Panc1 (cell line): ENCODE results near the gene MAPK11. TPM values are rescaled to one million over a fixed set of nuclear protein-coding genes. Genes with fewer than 3 reads are reported as not detected.

Experiments used
- ATAC-seq: fragments of 200-7000 bp; cut with Tn5 transposase; 2 replicates; pipeline ENCODE4 v1.9.1; 2020; ENCODE audit warnings: mild to moderate bottlenecking, moderate library complexity
- BruUV-seq: library from RNA; stranded (reverse); fragments of 400-500 nt; replicated peaks from 2 replicates; lab custom pipeline; 2021; lab: Mats Ljungman, UMichigan
- CTCF ChIA-PET: fragments of 300-600 bp; sonication (Branson Sonifier 250); formaldehyde crosslinking; loops from one replicate; lab custom pipeline; 2022; ENCODE audit warnings: antibody characterized with exemption; lab: Charles Lee
- POLR2A ChIA-PET: fragments of 300-600 bp; sonication (Branson Sonifier 250); formaldehyde crosslinking; loops from one replicate; lab custom pipeline; 2022; ENCODE audit warnings: antibody characterized with exemption; lab: Charles Lee
- DNase-seq: peaks from one replicate; pipeline ENCODE4 v3.0.0-alpha.2; 2010; ENCODE audit warnings: low read depth, low spot score
- H3K27ac ChIP-seq: 2 replicates; pipeline ENCODE4 v1.5.1; 2011; ENCODE audit warnings: mild to moderate bottlenecking, low read length, inconsistent platforms
- H3K27me3 ChIP-seq: fragments of 200-500 bp; sonication (Bioruptor generic); 2 replicates; pipeline ENCODE4 v1.6.0; 2014; ENCODE audit warnings: low read length, inconsistent platforms; ENCODE audit not compliant: control insufficient read depth, insufficient read depth
- H3K36me3 ChIP-seq: fragments of 200-500 bp; sonication (Bioruptor generic); 2 replicates; pipeline ENCODE4 v1.5.1; 2014; ENCODE audit warnings: inconsistent platforms, mild to moderate bottlenecking, low read length, moderate library complexity; ENCODE audit not compliant: control insufficient read depth, insufficient read depth
- H3K4me1 ChIP-seq: 2 replicates; pipeline ENCODE4 v1.5.1; 2011; ENCODE audit warnings: inconsistent platforms, mild to moderate bottlenecking, low read length, moderate library complexity; ENCODE audit not compliant: control insufficient read depth, insufficient read depth
- H3K4me3 ChIP-seq, 2 experiments: 2 replicates each; pipeline ENCODE4 v1.5.1; 2011 to 2012; ENCODE audit warnings: low read depth in 2 of 2, low read length in 2 of 2, mild to moderate bottlenecking in 2 of 2, inconsistent platforms in 1 of 2, moderate library complexity in 1 of 2
- H3K9me3 ChIP-seq: fragments of 200-500 bp; sonication (Bioruptor generic); 2 replicates; pipeline ENCODE4 v1.5.1; 2014; ENCODE audit warnings: low read depth, mild to moderate bottlenecking, inconsistent platforms, low read length, moderate library complexity; ENCODE audit not compliant: control insufficient read depth, insufficient read depth
- CTCF ChIP-seq: fragments of 450-650 bp; IDR thresholded peaks from 2 replicates; pipeline ENCODE4 v1.5.1; 2017; ENCODE audit warnings: mild to moderate bottlenecking
- POLR2AphosphoS5 ChIP-seq: IDR thresholded peaks from 2 replicates; pipeline ENCODE4 v1.6.1; 2012; ENCODE audit warnings: mild to moderate bottlenecking, low read depth, low read length, moderate library complexity
- REST ChIP-seq, 2 experiments: IDR thresholded peaks; 2 replicates each; pipeline ENCODE4 v1.6.1; 2011 to 2012; ENCODE audit warnings: low read depth in 2 of 2, control low read depth in 1 of 2, low read length in 1 of 2, mild to moderate bottlenecking in 1 of 2, moderate library complexity in 1 of 2; ENCODE audit not compliant: insufficient read depth in 1 of 2
- SIN3A ChIP-seq: IDR thresholded peaks from 2 replicates; pipeline ENCODE4 v1.6.1; 2012; ENCODE audit warnings: low read depth, mild to moderate bottlenecking, low read length, moderate library complexity, borderline replicate concordance; ENCODE audit not compliant: insufficient read depth
- TCF7L2 ChIP-seq: IDR thresholded peaks from 2 replicates; pipeline ENCODE4 v1.6.1; 2011; ENCODE audit warnings: mild to moderate bottlenecking, low read depth, low read length, inconsistent platforms
- in situ Hi-C: cut with HindIII; loops from 2 replicates; pipeline ENCODE4 v1.10.0; 2016; ENCODE audit warnings: low sequenced_read_pairs, low pct_unique_long_range_greater_than_20kb
- intact Hi-C: fragments of 100-400 bp; cut with micrococcal nuclease; formaldehyde crosslinking; loops from one replicate; pipeline ENCODE4 v1.10.0; 2022; ENCODE audit not compliant: unreplicated experiment
- total RNA-seq: library from RNA; stranded (reverse); gene quantifications from one replicate; pipeline ENCODE4 v1.2.1, GENCODE V29; 2021; ENCODE audit not compliant: unreplicated experiment

The MAPK11 gene
- total RNA-seq, 1 experiment from 2014 or later, result 77.7 TPM

- CTCF ChIA-PET, result interaction anchor here (0.6 kb wide), 2 partner anchors 33 to 224 kb away, joined by 5 to 10 read pairs; no protein-coding TSS in a partner anchor
- intact Hi-C loops, result loop anchor here (5.0 kb wide), 1 partner anchor 71 kb away; the partner anchor contains the start of gene PPP6R2
- H3K27me3 ChIP-seq, result no peaks in the 10 kb centered on the region
- peak overlapping the region; percentile 70 for H3K27ac ChIP-seq
- peaks cover 23% of the 10 kb centered on the region for H3K4me1 ChIP-seq
- TF ChIP-seq TCF7L2, result no peak
- no peak for TF ChIP-seq CTCF
- TF ChIP-seq REST (IDR thresholded peaks at IDR 0.05; ENCODE audit: insufficient read depth in 1 of 2, low read depth in 2 of 2, low read length in 1 of 2), result peak; percentile 97 to 98
- no peak for TF ChIP-seq POLR2AphosphoS5
- peak; percentile 75; the same call in 1 of the 2 replicates for TF ChIP-seq SIN3A
- DNase-seq (no peak), ATAC-seq (peak; percentile 49)
- no peaks in the 10 kb centered on the region for H3K9me3 ChIP-seq
- no peaks in the 10 kb centered on the region for H3K36me3 ChIP-seq
- H3K4me3 ChIP-seq, result peak overlapping the region; percentile 56 to 59
- POLR2A ChIA-PET, result interaction anchor here (0.5 to 0.6 kb wide), 2 partner anchors 20 to 52 kb away, joined by 8 to 9 read pairs; no protein-coding TSS in a partner anchor
- in situ Hi-C loops, result no loop called here
- no TSS peak for BruUV-seq
Observed at GRCh38 chr22:50270666-50271394, 650 bp upstream of the MAPK11 start.

- Histone ChIP-seq H3K9me3 (no peaks in the 10 kb centered on the region), H3K27ac (peak overlapping the region; percentile 86), H3K4me3 (peak overlapping the region; percentile 56 to 65), H3K27me3 (no peaks in the 10 kb centered on the region), H3K4me1 (peaks cover 17% of the 10 kb centered on the region), H3K36me3 (no peaks in the 10 kb centered on the region)
- DNase-seq, result no peak
- in situ Hi-C loops (no loop called here), intact Hi-C loops (no loop called here)
- ChIA-PET CTCF (no interaction called here), POLR2A (no interaction called here)
- ATAC-seq, result no peak
- no TSS peak for BruUV-seq
- TF ChIP-seq TCF7L2 (no peak), POLR2AphosphoS5 (no peak), CTCF (no peak), SIN3A (no peak)
Observed at GRCh38 chr22:50269573-50269969, 609 bp downstream of the MAPK11 start.
